Panc1 (cell line): ENCODE measurements around the gene EXOC6B. TPM values are rescaled to one million over a fixed set of nuclear protein-coding genes. Genes with fewer than 3 reads are reported as not detected.
"Not testable (repeated sequence)": the region's sequence is repeated elsewhere in the genome, so short reads cannot be mapped to it uniquely, and the experiment has no call there.

Experiments
- ATAC-seq: fragments of 200-7000 bp; cut with Tn5 transposase; 2 replicates; pipeline ENCODE4 v1.9.1; 2020; ENCODE audit warnings: mild to moderate bottlenecking, moderate library complexity
- BruUV-seq: library from RNA; stranded (reverse); fragments of 400-500 nt; replicated peaks from 2 replicates; lab custom pipeline; 2021; lab: Mats Ljungman, UMichigan
- CTCF ChIA-PET: fragments of 300-600 bp; sonication (Branson Sonifier 250); formaldehyde crosslinking; loops from one replicate; lab custom pipeline; 2022; ENCODE audit warnings: antibody characterized with exemption; lab: Charles Lee
- POLR2A ChIA-PET: fragments of 300-600 bp; sonication (Branson Sonifier 250); formaldehyde crosslinking; loops from one replicate; lab custom pipeline; 2022; ENCODE audit warnings: antibody characterized with exemption; lab: Charles Lee
- DNase-seq: peaks from one replicate; pipeline ENCODE4 v3.0.0-alpha.2; 2010; ENCODE audit warnings: low read depth, low spot score
- H3K27ac ChIP-seq: 2 replicates; pipeline ENCODE4 v1.5.1; 2011; ENCODE audit warnings: mild to moderate bottlenecking, low read length, inconsistent platforms
- H3K27me3 ChIP-seq: fragments of 200-500 bp; sonication (Bioruptor generic); 2 replicates; pipeline ENCODE4 v1.6.0; 2014; ENCODE audit warnings: low read length, inconsistent platforms; ENCODE audit not compliant: control insufficient read depth, insufficient read depth
- H3K36me3 ChIP-seq: fragments of 200-500 bp; sonication (Bioruptor generic); 2 replicates; pipeline ENCODE4 v1.5.1; 2014; ENCODE audit warnings: inconsistent platforms, mild to moderate bottlenecking, low read length, moderate library complexity; ENCODE audit not compliant: control insufficient read depth, insufficient read depth
- H3K4me1 ChIP-seq: 2 replicates; pipeline ENCODE4 v1.5.1; 2011; ENCODE audit warnings: inconsistent platforms, mild to moderate bottlenecking, low read length, moderate library complexity; ENCODE audit not compliant: control insufficient read depth, insufficient read depth
- H3K4me3 ChIP-seq, 2 experiments: 2 replicates each; pipeline ENCODE4 v1.5.1; 2011 to 2012; ENCODE audit warnings: low read depth in 2 of 2, low read length in 2 of 2, mild to moderate bottlenecking in 2 of 2, inconsistent platforms in 1 of 2, moderate library complexity in 1 of 2
- H3K9me3 ChIP-seq: fragments of 200-500 bp; sonication (Bioruptor generic); 2 replicates; pipeline ENCODE4 v1.5.1; 2014; ENCODE audit warnings: low read depth, mild to moderate bottlenecking, inconsistent platforms, low read length, moderate library complexity; ENCODE audit not compliant: control insufficient read depth, insufficient read depth
- CTCF ChIP-seq: fragments of 450-650 bp; IDR thresholded peaks from 2 replicates; pipeline ENCODE4 v1.5.1; 2017; ENCODE audit warnings: mild to moderate bottlenecking
- POLR2AphosphoS5 ChIP-seq: IDR thresholded peaks from 2 replicates; pipeline ENCODE4 v1.6.1; 2012; ENCODE audit warnings: mild to moderate bottlenecking, low read depth, low read length, moderate library complexity
- REST ChIP-seq, 2 experiments: IDR thresholded peaks; 2 replicates each; pipeline ENCODE4 v1.6.1; 2011 to 2012; ENCODE audit warnings: low read depth in 2 of 2, control low read depth in 1 of 2, low read length in 1 of 2, mild to moderate bottlenecking in 1 of 2, moderate library complexity in 1 of 2; ENCODE audit not compliant: insufficient read depth in 1 of 2
- SIN3A ChIP-seq: IDR thresholded peaks from 2 replicates; pipeline ENCODE4 v1.6.1; 2012; ENCODE audit warnings: low read depth, mild to moderate bottlenecking, low read length, moderate library complexity, borderline replicate concordance; ENCODE audit not compliant: insufficient read depth
- TCF7L2 ChIP-seq: IDR thresholded peaks from 2 replicates; pipeline ENCODE4 v1.6.1; 2011; ENCODE audit warnings: mild to moderate bottlenecking, low read depth, low read length, inconsistent platforms
- in situ Hi-C: cut with HindIII; loops from 2 replicates; pipeline ENCODE4 v1.10.0; 2016; ENCODE audit warnings: low sequenced_read_pairs, low pct_unique_long_range_greater_than_20kb
- intact Hi-C: fragments of 100-400 bp; cut with micrococcal nuclease; formaldehyde crosslinking; loops from one replicate; pipeline ENCODE4 v1.10.0; 2022; ENCODE audit not compliant: unreplicated experiment
- total RNA-seq: library from RNA; stranded (reverse); gene quantifications from one replicate; pipeline ENCODE4 v1.2.1, GENCODE V29; 2021; ENCODE audit not compliant: unreplicated experiment

The EXOC6B gene
- total RNA-seq, 1 experiment from 2014 or later: 23.2 TPM

- Histone ChIP-seq H3K27ac (no peak overlapping the region), H3K27me3 (no peaks in the 10 kb centered on the region), H3K4me1 (no peaks in the 10 kb centered on the region), H3K4me3 (no peak overlapping the region), H3K36me3 (no peaks in the 10 kb centered on the region), H3K9me3 (no peaks in the 10 kb centered on the region)
- ChIA-PET POLR2A (no interaction called here), CTCF (interaction anchor here (0.6 kb wide), 1 partner anchor 22 kb away, joined by 5 read pairs; no protein-coding TSS in a partner anchor)
- intact Hi-C loops: no loop called here
- TF ChIP-seq POLR2AphosphoS5: no peak
- TF ChIP-seq CTCF: no peak
- no peak for TF ChIP-seq TCF7L2
- no peak for TF ChIP-seq REST (IDR thresholded peaks at IDR 0.05; ENCODE audit: insufficient read depth in 1 of 2, low read depth in 2 of 2, low read length in 1 of 2)
- TF ChIP-seq SIN3A: no peak
- in situ Hi-C loops: no loop called here
- no TSS peak for BruUV-seq
- ATAC-seq: no peak
- DNase-seq: no peak
Measured at GRCh38 chr2:72496479-72496878, 329.4 kb downstream of the EXOC6B start.

DNA sequence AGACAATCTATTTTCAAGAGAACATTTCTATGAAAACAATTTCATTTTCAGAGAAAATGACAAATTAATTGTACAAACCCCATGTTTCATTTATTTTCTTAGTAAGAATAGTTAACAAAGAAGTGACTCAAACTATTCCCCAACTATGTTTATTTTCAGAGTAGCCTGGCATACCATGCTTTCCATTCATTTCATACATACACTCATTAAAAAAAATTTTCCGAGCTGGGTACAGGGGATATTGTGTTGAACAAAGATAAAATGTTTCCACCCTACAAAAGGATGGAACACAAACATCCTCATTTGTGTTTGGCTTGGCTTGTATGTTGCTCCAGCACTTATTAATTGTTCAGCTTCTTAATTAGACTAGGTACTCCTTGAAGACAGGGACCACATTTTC is 331.4 kb downstream of the EXOC6B start:
- ChIA-PET CTCF (no interaction called here), POLR2A (no interaction called here)
- intact Hi-C loops (no loop called here), in situ Hi-C loops (no loop called here)
- no peaks in the 10 kb centered on the region for H3K4me1 ChIP-seq
- BruUV-seq: no TSS peak
- DNase-seq (no peak), ATAC-seq (no peak)
- no peak overlapping the region for H3K27ac ChIP-seq
- no peak for TF ChIP-seq REST (IDR thresholded peaks at IDR 0.05; ENCODE audit: insufficient read depth in 1 of 2, low read depth in 2 of 2, low read length in 1 of 2)
- no peak for TF ChIP-seq CTCF
- TF ChIP-seq TCF7L2: no peak
- TF ChIP-seq POLR2AphosphoS5: no peak
- no peak for TF ChIP-seq SIN3A
- H3K4me3 ChIP-seq: no peak overlapping the region
- H3K27me3 ChIP-seq: no peaks in the 10 kb centered on the region
- H3K36me3 ChIP-seq: no peaks in the 10 kb centered on the region; the same call in 1 of the 2 replicates
- H3K9me3 ChIP-seq: no peaks in the 10 kb centered on the region

- BruUV-seq, H3K36me3 ChIP-seq, H3K4me3 ChIP-seq, ATAC-seq, POLR2A ChIA-PET, in situ Hi-C loops, H3K27me3 ChIP-seq, H3K4me1 ChIP-seq, intact Hi-C loops, H3K9me3 ChIP-seq, H3K27ac ChIP-seq, CTCF ChIA-PET, DNase-seq: not testable (repeated sequence)
Measured at GRCh38 chr2:72484622-72485021, 341.2 kb downstream of the EXOC6B start.
